ENCODE results near the gene SH3BP5L.

SH3BP5L gene

DNA sequence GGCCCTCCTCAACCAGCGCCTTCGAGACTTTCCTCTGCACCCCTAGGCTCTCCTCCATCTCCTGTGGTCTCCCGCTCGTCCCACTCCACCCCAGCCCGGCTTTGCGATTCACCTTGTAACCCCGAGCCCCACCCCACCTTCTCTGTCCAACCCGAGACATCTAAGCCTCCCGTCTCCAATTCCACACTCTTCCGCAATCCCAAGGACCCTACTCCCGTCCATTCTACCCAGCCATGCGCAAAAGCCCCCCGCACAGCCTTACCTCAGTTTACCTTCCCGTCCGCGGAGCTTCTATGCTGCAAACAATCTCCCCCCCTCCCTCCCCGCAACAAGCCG is 174 bp downstream of the SH3BP5L start:
- no peak for DNase-seq

DNA sequence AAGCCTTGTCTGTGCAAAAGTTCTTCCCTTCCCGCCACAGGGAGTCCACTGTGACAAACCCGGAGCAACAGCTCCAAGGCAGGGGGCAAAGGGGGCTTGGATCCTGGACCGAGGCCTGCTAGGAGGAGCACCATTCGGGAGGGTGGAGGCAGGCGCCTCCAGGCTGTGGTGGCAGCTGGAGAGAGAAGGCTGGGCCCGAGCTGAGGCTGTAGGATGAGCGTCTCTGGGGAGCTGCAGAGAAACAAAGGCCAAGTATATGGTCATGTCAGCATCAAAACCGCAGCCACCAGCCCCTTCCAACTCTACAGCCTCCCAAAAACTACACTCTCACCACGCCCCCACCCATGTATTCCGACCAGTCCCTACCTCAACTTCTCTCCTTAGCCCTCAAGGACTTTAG is 579 bp downstream of the SH3BP5L start:
- DNase-seq, result no peak

DNA sequence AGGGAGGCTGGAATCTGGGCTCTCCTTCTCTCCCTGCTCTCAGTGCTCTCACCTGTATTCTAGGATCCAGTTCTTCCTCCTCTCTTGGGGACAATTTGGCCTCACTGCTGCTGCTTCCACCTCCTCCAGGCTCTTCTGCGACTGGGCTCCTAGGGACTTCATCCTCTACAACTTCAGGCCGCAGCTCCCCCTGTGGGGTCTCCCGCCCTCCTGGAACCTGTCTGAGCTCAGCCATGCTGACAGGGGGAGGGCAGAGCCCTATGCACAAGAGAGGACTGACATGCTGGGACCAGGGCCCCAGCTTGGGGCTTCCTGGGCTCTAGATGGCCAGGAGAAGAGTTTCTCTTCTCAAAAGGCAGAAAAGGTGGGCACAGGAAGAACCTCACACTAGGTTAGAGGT is 1.0 kb downstream of the SH3BP5L start:
- no peak for DNase-seq

DNA sequence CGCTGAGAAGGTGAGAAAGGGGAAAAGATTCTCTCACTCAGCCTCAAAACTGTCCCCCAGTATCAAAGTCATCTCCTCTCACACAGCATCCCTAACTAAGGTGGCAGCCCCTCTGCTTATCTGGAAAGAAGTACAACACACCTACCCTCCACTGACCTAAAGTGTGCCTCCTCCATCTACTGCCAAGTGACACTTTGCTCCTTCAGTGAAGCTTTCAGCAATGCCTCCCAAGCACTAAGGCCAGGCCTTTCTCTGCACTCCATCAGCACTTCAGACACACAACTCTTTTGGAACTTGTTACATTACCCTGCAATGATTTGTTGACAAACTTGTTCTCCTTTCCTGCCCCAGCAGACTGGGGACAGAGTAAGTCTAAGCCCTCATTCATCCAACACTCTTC is 1.4 kb downstream of the SH3BP5L start:
- no peak for DNase-seq

DNA sequence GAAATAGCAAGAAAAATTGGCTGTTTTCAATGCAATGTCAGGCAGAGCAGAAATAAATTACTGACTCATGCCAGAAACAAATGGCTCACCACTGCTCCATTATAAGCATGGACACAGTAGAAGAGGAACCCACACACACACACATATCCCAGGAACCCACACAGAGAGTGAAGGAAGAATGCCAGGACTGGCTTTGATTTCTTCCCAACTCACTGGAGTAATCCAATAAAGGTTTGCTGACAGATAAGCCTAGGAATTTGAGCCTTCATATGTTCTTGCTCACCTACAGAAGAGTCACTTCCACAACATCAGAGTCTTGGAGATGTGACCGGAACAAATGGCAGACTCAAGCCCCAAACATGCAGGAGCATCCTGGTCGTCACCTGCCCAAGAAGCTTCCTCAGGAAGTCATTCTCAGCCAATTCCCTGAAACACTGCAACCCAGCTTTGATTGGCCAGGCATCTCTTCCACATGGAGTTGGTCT is 2.2 kb downstream of the SH3BP5L start:
- peak; percentile 43 to 64 for DNase-seq

DNA sequence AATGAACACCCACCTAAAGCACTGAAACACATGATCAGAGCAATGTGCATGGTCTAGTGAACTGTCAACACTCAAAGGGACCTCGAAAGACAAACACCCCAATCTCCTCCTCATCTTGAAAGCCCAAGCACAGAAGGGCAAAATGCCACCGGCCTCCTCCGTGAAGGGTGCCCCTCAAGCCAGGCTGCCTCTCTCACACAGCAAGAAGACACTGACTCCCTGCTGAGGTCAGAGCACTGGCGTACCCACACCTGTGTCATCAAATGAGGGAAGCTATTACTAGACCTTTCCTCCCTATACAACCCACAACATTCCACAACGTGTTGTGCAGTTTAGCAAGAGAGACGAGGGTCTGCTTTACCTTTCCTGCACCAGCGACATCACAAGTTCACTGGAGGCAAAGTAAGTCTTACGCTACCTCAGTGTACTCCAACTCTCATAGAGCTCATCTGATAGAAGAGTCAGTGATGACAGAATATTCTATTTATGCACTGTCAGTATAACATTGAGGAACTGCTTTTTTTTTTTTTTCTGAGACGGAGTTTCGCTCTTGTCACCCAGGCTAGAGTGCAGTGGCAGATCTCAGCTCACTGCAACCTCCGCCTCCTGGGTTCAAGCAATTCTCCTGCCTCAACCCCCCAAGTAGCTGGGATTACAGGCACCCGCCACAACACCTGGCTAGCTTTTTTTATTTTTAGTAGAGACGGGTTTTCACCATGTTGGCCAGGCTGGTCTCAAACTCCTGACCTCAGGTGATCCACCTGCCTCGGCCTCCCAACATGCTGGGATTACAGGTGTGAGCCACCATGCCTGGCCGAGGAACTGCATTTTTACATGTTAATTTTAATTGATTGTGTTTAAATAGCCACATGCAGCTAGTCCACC is 3.3 kb downstream of the SH3BP5L start:
- DNase-seq, result peak; percentile 68 to 90

DNA sequence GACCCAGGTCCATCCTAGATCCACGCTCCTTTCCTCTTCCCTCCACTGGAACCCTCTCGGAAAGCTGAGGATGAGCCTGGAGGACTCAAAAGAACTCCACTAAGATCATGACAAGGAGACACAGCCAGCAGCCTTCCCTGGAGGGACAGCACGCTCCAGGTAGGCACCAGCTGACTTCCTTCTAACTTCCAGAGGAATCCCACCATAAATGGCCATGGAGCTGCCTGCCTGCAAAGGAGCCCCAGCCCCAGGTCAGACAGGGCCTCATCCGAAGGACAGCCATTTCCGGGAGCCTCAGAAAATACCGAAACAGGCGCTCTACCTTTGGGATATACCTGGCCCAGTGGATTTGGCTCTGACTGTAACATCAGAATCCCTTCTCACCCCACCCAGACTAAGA is 4.1 kb downstream of the SH3BP5L start:
- DNase-seq, result no peak

DNA sequence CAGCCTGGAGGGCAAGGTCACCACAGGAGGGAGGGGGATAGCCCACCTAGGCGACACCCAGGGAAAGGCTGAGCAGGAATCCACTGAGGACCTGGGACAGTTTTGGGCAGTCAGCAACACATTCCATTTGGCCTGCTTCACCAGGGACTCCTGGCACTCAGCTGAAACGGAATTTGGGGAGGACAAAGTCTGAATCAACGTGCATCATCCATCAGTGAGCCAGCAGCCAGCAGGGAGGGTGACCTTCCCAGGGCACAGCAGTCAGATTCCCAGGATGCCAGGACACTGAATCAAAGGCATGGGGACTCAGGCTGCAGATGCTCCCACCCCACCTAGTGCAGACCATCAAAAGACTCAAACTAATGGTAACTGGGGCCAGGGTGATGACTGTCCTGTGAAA is 4.6 kb downstream of the SH3BP5L start:
- no peak for DNase-seq

DNA sequence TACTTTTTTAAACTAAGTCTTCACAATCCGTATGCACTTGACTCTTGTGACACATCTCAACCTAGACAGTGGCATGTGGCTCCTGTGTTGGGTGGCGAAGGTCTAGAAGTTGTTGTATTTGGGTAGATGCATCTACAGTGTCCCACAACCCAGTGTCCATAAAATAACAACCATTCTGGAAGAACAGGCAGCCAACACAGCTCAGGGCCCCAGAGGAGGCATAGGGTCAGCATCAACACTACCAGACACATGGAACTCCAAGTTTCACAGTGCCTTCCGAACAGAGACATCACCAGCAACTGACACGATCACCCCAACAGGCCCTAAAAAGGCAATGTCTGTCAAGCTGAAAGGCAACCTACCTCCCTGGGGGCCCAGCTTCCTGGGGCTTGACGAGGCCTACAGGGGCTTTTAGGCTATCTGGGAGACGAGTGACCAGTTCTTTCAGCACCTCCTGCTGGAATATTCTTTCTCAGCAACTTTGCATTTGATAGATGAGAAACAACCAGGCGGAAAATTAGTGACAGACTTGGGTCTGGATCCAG is 5.6 kb downstream of the SH3BP5L start:
- no peak for DNase-seq

DNA sequence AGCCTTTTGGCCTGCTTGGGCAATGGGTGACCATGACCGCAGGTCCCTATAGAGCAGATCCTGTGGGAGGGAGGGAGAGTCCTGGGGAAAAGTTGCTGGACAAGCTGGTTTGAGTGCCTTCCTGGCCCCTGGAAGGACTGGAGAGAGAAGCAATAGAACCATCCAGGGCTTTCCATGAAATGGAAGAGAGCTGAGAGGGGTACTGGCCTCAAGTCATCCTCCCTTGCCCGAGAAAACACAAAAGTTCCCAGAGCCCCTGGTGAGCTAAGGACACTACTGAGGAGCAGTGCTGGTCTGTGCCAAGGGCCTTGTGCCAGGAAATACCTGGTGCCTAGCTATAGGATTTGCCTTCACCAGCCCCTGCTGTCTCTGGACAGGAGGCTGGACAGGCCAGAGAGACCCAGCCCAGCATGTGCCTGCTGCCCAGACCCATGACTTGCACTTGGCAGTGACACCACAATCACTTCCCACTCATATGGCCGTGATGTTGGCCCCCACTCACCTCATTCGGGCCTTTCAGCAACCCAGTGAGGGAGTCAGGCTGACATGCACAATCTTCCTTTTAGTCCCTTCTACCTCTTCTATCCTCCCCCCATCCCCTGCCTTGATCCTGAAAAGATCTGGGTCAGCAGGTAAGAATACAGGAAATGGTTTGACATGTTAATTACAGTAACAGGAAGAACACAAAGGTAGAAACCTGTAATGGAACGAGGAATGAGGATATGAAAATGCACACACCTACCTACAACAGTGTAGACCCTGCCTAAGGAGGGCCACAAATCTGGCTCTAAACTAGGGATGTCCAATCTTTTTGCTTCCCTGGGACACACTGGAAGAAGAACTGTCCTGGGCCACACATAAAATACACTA is 7.0 kb downstream of the SH3BP5L start:
- peak in 1 of 2 donors; percentile 60 for DNase-seq

DNA sequence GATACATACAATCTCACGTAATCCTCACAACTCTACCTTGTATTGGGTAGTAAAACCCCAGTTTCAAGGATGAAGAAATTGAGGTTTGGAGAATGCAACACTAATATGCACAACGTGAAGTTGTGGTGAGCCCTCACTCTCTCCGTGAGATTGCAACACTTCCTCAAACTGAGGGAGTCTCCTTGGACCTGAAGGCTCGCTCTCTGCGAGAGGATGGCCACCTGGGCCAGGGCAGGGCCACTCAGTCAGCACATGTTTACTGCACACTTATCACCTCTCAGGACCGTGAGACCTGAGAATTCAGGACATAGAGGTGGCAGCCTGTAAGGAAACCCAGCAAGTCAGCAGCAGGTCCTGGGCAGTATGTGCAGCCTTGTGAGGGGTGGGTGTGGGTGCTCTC is 8.7 kb downstream of the SH3BP5L start:
- DNase-seq, result peak; percentile 73 to 77

DNA sequence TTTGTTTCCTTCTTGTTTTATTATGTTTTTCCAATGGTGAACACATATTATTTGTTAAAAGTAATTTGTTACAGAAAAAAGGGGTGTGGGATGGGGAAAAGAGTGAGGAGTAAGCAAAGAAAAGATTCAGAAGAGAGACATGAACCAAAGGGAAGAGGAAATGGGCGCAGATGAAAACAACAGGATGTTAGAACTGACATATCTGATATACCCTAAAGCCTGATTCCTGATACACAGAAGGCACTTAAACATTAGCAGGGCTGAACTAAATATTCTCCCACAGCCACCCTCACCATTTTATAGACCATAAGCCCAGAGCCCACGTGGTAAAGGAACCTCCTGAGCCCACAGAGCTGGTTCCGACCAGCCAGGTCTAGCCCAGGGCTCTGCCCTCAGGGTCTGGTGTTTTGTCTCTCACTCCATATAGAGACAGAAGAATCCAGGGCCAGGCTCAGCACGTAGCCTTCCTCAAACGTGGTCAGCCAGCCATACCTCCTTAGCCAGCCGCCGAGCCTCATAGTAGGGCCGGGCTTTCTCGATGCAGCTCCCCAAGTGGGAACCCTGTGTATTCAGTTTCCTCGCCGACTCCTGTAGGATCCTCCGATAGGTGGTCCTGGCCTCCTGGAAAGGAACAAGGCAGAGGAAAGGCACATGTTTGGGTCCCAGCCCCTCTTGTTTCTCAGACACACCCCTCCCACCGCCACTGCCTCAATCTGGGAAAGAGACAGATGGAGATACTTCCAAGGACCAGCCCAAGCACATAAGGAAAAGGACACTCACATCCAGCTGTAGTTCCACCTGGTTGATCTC is 9.5 kb downstream of the SH3BP5L start:
- DNase-seq, result no peak

DNA sequence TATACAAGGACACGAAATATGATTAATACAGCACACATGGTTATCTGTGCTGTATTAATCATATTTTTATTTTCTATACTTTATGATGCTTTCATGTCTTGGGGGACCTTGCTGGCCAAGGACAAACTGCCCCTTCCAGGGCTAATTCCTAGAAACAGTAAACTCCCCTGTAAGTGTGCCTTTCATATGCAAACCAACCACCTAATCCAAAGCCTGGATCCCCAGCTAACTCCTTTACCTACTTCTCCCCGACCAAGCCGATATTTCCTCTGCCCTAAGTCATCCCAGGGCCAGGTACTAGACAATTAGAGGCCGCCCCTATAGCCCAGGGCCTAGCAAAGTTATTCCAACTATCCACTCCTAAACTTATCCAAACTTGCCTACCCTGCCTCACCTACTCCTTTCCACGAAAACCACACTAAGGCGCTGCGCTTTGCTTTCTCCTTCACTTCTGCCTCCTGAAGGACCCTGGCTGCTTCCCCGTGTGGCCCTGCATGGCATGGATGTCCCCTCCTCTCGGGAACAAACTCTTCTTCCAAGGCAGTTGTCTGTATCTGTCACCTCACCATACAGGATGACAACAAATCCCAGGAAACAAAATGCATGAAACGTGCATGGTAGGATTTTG is 10.2 kb downstream of the SH3BP5L start:
- DNase-seq, result no peak

DNA sequence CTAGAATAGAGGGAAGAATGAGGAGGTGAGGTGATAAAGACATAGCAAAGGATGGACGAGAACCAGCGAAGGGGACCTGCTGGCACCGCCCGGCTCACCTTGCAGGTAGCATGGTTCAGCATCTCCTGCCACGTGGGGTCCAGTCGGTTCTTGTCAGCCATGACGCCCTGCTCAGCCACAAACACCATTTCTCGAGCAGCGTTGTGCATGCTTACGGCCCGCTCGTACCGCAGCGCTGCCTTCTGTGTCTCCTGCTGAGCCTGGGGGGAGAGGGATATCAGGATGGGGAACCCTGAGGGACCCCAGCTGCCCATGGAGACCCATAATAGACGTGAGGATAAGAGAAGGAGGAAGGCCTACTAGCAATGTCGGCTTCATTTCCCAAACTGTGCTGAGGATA is 11.4 kb downstream of the SH3BP5L start:
- DNase-seq, result no peak

DNA sequence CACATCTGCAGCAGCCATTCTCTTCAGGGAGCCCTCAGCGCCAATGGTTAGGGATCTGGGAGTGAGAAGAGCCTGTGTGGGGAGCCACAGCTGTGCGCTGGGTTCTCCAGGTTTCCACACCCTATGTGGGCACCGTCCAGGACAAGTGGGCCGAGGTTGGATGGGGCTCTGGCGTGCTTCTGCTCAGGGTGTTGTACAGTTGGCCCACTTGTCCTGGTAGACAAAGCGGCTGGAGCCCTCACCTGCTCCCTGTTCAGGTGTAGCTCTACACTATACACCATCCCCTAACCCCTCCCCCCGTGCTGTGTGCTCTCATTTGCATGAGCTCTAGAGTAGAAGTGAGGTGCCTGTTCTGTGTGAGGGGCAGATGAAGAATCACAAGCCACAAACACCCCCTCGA is 12.2 kb downstream of the SH3BP5L start:
- no peak for DNase-seq

DNA sequence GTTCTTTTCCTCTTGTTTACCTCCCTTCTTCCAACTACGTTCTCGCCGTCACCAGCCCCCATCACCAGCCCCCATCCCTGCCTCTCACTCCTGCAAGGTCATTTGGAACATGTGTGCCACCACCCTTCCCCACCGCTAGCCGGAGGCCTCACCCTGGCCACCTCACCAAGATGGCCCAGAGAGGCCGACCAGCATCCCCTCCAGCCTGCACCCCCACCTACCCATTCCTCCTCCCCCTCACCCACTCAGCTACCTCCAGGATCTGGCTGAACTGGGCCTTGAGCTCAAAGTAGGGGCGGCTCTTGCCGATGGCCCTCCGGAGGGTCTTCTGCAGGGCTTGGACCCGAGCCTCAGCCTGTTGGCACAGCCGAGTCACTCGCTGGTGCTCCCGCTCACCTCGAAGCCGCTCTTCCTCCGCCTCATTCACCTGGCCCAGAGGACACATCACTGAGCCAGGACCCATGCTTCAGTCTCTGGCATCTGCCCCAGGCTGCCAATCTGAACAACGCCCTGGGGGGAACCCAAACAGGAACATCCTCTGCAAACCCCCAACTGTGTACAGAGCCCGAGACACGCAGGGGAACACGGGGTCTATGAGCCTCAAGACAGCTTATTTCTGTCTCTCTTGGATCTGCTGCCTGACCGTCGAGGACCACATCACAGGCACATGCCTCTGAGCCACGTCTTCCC is 12.8 kb downstream of the SH3BP5L start:
- no peak for DNase-seq

DNA sequence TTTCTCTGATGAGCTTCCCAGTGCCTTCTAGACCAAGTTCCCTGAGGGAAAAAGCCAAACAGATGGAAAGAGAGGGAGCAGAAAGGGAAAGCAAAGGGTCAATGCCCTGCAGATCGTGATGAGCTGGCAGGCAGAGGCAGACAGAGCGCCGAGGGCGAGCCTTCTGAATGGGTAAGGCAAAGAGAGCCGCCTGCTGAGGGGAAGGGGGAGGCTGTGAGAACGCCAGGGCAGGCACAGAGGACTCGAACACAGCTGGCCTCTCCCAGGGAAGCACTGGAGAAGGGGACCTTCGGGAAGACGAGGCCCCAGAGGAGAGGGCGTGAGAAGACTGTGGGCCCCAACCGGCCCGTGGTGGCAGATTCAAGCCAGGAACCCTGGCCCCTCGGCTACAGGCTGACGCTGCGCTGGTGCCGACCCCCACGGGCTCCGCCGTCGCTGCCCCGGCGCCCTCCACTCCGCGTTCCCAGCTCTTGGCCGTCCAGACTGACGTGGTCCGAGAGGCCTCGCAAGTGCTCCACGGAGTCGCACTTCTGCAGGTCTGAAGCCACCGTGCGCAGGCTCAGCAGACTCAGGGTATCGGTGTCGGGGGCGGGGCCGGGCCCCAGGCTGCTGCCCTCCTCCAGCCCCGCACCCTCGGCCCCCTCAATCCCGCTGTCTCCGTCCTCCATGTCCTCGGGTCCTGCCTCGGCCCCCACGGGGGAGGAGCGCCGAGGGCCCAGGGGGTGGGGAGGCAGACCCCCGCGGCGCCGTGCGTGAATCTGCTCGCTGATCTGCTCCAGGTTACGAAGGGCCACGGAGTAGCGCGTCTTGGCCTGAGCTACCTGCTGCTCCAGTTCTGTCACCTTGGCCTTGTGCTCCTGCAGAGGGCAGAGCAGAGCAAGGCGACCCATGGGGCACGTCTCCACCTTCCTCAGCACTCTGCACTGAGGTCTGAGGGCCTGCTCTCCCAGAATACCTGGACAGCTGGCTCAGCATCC is 13.9 kb downstream of the SH3BP5L start:
- DNase-seq, result no peak

DNA sequence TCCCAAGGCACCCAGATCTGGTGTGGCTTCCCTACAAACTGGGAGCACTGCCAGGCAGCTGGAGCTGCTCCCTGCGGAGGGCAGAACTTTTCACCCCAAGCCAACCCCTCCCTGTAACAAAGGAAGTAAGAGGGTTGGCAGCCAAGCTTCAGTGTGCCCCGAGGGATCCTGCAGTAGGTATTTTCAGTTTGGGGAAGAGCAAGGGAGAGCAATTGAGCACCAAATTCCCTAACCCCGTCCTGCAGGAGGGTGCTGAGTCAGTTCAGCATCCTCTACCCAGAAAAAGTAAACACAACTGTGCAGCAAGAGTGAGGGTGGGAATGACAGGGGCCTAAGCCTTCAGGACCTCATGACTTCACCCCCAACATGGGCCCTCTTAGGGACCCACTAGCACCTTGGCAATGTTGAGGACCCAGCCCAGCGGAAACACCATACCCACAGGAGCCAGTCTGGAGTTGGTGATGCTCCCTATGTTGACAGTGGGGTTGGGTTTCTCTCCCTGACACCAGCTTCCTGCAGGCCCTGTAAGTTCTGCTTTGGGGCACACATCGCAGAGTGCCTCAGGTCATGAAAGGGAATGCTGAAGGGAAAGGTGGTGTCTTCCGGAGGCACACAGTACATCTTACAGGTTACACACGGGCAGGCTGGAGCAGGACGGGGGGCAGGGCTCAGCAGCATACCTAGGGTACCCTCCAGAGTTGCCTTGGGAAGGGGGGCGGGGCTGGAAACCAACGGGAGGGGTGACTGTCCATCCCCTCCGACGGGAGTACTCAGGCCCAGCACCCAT is 14.8 kb downstream of the SH3BP5L start:
- no peak for DNase-seq

DNA sequence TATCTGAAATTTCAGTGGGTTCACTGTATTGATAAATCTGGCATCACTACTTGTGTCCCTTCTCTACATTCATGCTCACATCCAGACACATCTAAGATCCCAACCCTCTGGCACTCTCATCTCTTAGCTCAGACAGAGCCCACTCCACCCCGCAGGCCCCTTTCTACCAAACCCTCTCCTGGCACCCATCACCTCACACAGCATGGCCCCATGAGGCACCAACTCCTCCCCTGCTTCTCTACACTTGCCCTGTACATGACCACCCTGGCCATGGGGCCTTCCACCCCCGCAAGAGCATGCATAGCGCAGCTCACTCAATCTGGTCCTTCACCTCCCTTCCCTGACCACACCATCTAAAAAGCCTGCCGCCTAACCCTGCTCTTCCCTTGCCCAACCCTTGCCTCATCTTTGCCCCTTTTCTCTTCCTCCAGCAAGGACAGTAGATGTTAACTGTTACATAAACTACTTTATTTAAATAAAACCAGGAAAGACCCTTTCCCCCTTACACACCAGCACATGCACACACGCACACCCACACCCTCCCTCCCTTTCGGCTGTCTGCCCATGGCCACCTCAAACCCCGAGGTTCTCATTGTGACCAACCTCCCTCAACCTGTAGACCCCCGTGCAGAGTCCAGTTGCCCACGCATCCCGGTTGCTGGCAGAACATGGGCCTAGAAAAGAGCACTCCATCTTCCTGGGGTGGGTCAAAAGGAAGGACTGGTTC is 15.6 kb downstream of the SH3BP5L start:
- no peak for DNase-seq
